Endodermal cell (in vitro differentiated cells): Measurements from ENCODE around the gene EIF4G3. TPM values are rescaled to one million over a fixed set of nuclear protein-coding genes. Genes with fewer than 3 reads are reported as not detected.
"Not testable (repeated sequence)": the region's sequence is repeated elsewhere in the genome, so short reads cannot be mapped to it uniquely, and the experiment has no call there.

Source experiments
- DNase-seq: peaks from one replicate; pipeline ENCODE4 v3.0.0-alpha.2; 2017
- H3K27ac ChIP-seq: 2 replicates; pipeline ENCODE4 v1.5.1; 2013; ENCODE audit warnings: mild to moderate bottlenecking, low read depth, low read length, moderate library complexity
- H3K27me3 ChIP-seq: 2 replicates; pipeline ENCODE4 v1.6.1; 2013; ENCODE audit warnings: mild to moderate bottlenecking, low read length, moderate library complexity; ENCODE audit not compliant: insufficient read depth, control insufficient read depth, poor library complexity, severe bottlenecking
- H3K36me3 ChIP-seq: 2 replicates; pipeline ENCODE4 v1.7.0; 2013; ENCODE audit warnings: mild to moderate bottlenecking, low read length, moderate library complexity; ENCODE audit not compliant: control insufficient read depth, insufficient read depth
- H3K4me1 ChIP-seq: one replicate; pipeline ENCODE4 v1.7.0; 2013; ENCODE audit warnings: low read length; ENCODE audit not compliant: control insufficient read depth, insufficient read depth
- H3K4me3 ChIP-seq: 2 replicates; pipeline ENCODE4 v1.5.1; 2013; ENCODE audit warnings: mild to moderate bottlenecking, low read length, moderate library complexity
- H3K9ac ChIP-seq: 2 replicates; pipeline ENCODE4 v1.6.1; 2013; ENCODE audit warnings: mild to moderate bottlenecking, low read length, moderate library complexity; ENCODE audit not compliant: poor library complexity, severe bottlenecking; ENCODE audit errors: extremely low read depth
- H3K9me3 ChIP-seq: 2 replicates; pipeline ENCODE4 v1.6.1; 2013; ENCODE audit warnings: mild to moderate bottlenecking, low read length, moderate library complexity; ENCODE audit not compliant: control insufficient read depth
- H3K27ac Mint-ChIP-seq: 2 replicates; pipeline ENCODE4 v1.8.0; 2020; ENCODE audit warnings: mixed read lengths
- H3K27me3 Mint-ChIP-seq: 2 replicates; pipeline ENCODE4 v1.8.0; 2021; ENCODE audit warnings: mild to moderate bottlenecking, mixed read lengths; ENCODE audit not compliant: insufficient read depth
- H3K36me3 Mint-ChIP-seq: 2 replicates; pipeline ENCODE4 v1.8.0; 2020; ENCODE audit warnings: low read depth, mixed read lengths
- H3K4me1 Mint-ChIP-seq: 2 replicates; pipeline ENCODE4 v1.8.0; 2020; ENCODE audit warnings: mixed read lengths
- H3K4me3 Mint-ChIP-seq: 2 replicates; pipeline ENCODE4 v1.8.0; 2020; ENCODE audit warnings: mild to moderate bottlenecking, moderate library complexity, mixed read lengths
- H3K9me3 Mint-ChIP-seq: 2 replicates; pipeline ENCODE4 v1.8.0; 2020; ENCODE audit warnings: mild to moderate bottlenecking, mixed read lengths
- CTCF ChIP-seq: fragments of 200-600 bp; sonication (generic); conservative IDR thresholded peaks from 2 replicates; pipeline ENCODE4 v1.5.0; 2021; ENCODE audit warnings: antibody characterized with exemption, mild to moderate bottlenecking
- WGBS, 2 experiments: methylation state at CpG; one replicate each; pipeline versions ENCODE4 v1.1.5 to v1.1.7; 2013; ENCODE audit warnings: missing lambda C conversion rate in 2 of 2, mixed read lengths in 1 of 2; ENCODE audit not compliant: insufficient coverage in 1 of 2, insufficient read length in 1 of 2; 5-methylcytosine and 5-hydroxymethylcytosine counted together
- total RNA-seq, 2 donors: library from RNA; stranded (reverse); fragmentation: NEBNext Ultra II Directional in 1 of 2; extraction: Animal tissue kit (Norgen Biotek cat#: 25700) in 1 of 2; gene quantifications; 2 replicates in 1 of 2; 3 replicates in 1 of 2; pipeline ENCODE4 v1.2.1, GENCODE V29; 2021

Gene EIF4G3
- total RNA-seq, 2 donors from 2014 or later = 101 to 103 TPM

DNA sequence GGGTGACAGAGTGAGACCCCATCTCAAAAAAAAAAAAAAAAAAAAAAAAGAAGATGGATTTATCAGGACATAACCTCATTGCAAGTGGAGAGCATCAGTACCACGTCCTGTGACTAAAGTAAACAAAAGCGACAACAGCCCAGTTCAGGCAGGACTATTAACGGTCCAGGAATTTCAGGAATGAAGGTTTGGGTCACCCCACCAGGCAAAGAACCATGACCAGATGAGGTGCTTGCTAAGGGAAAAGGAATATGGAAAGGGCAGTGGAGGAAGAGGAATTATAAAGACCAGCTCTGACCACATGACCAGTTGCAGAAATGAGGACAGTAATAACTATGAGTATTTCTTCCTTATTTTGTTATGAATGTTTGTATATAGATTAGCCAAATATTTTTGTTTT lies 35.4 kb upstream of the EIF4G3 start:
- no peak for DNase-seq
- no peak overlapping the region for H3K27ac ChIP-seq
- no peak overlapping the region for H3K9ac ChIP-seq
- no peaks in the 10 kb centered on the region for H3K36me3 ChIP-seq
- no peaks in the 10 kb centered on the region for H3K9me3 Mint-ChIP-seq
- H3K4me3 Mint-ChIP-seq = no peak overlapping the region
- H3K4me1 Mint-ChIP-seq = no peaks in the 10 kb centered on the region
- H3K27me3 ChIP-seq = no peaks in the 10 kb centered on the region
- no peaks in the 10 kb centered on the region for H3K4me1 ChIP-seq
- H3K36me3 Mint-ChIP-seq = no peaks in the 10 kb centered on the region
- H3K27me3 Mint-ChIP-seq = peaks cover 2% of the 10 kb centered on the region
- 52 to 73% methylated on average over 3 of the region's 3 CpGs for WGBS, 2 experiments
- H3K9me3 ChIP-seq = no peaks in the 10 kb centered on the region
- H3K4me3 ChIP-seq = no peak overlapping the region
- TF ChIP-seq CTCF = no peak
- no peak overlapping the region for H3K27ac Mint-ChIP-seq

DNA sequence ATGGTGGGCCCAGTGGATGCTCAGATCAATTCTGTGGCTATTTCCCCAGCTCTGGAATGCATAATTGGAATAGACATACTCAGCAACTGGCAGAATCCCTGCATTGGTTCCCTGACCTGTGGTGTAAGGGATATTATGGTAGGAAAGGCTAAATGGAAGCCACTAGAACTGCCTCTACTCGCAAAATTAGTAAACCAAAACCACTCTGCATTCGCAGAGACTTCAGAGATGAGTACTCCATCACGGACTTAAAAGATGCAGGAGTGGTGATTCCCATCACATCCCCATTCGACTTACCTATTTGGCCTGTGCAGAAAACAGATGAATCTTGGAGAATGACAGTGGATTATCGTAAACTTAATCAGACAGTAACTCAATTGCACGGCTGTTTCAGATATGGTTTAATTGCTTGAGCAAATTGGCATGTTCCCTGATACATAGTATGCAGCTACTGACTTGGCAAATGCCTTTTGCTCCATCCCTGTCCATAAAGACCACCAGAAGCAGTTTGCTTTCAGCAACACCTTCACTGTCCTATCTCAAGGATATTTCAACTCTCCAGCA lies 31.5 kb upstream of the EIF4G3 start:
- not testable (repeated sequence) for H3K36me3 ChIP-seq, H3K4me1 Mint-ChIP-seq, H3K4me3 ChIP-seq, H3K27ac Mint-ChIP-seq, H3K27ac ChIP-seq, H3K27me3 ChIP-seq, H3K4me3 Mint-ChIP-seq, H3K9ac ChIP-seq, H3K9me3 ChIP-seq, H3K4me1 ChIP-seq, H3K27me3 Mint-ChIP-seq, DNase-seq, H3K9me3 Mint-ChIP-seq, H3K36me3 Mint-ChIP-seq
- WGBS, 2 experiments = 84 to 95% methylated on average over 3 to 6 of the region's 6 CpGs

DNA sequence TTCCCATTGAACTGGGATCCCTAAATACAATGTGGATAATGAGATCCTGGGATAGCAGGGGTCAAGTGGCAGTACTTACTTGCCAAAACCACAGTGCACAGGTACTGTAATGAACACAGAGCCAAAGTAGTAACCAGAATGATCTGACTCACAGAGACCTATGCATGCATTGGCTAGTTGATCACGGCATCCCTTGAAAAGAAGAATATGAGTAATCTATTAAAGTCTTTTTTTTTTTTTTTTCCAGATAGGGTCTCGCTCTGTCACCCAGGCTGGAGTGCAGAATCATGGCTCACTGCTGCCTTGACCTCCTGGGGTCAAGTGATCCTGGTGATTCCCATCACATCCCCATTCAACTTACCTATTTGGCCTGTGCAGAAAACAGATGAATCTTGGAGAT lies 29.4 kb upstream of the EIF4G3 start:
- no peak overlapping the region for H3K4me3 Mint-ChIP-seq
- H3K4me1 Mint-ChIP-seq = no peaks in the 10 kb centered on the region
- Histone ChIP-seq H3K4me3 (no peak overlapping the region), H3K27me3 (no peaks in the 10 kb centered on the region), H3K9ac (no peak overlapping the region), H3K36me3 (no peaks in the 10 kb centered on the region), H3K9me3 (no peaks in the 10 kb centered on the region), H3K4me1 (no peaks in the 10 kb centered on the region), H3K27ac (no peak overlapping the region)
- no peak overlapping the region for H3K27ac Mint-ChIP-seq
- WGBS, 2 experiments = 86 to 100% methylated on average over 1 to 2 of the region's 2 CpGs
- no peaks in the 10 kb centered on the region for H3K9me3 Mint-ChIP-seq
- no peak for TF ChIP-seq CTCF
- no peaks in the 10 kb centered on the region for H3K36me3 Mint-ChIP-seq
- H3K27me3 Mint-ChIP-seq = peaks cover 2% of the 10 kb centered on the region
- DNase-seq = no peak

DNA sequence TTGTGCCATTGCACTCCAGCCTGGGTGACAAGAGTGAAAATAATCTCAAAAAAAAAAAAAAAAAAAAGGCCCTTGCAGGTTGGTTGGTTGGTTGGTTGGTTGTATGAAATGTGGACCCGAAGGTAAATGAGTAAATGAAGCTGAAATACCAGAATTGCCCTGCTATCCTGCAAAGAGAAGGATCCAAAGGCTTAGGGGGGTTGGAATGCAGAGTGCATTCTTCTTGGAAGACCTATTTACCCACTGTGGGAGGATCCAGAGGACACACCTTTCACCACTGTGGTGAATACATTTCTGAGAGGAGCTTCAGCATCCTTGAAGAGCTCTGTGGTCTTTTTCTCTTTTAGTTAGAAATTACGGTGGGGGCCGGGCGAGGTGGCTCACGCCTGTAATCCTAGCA lies 28.7 kb upstream of the EIF4G3 start:
- no peak for TF ChIP-seq CTCF
- no peaks in the 10 kb centered on the region for H3K4me1 Mint-ChIP-seq
- H3K27me3 Mint-ChIP-seq = peaks cover 2% of the 10 kb centered on the region
- H3K27me3 ChIP-seq = no peaks in the 10 kb centered on the region
- H3K9me3 ChIP-seq = no peaks in the 10 kb centered on the region
- no peaks in the 10 kb centered on the region for H3K36me3 Mint-ChIP-seq
- H3K9ac ChIP-seq = no peak overlapping the region
- H3K4me3 Mint-ChIP-seq = no peak overlapping the region
- WGBS, 2 experiments = 90 to 97% methylated on average over 4 to 5 of the region's 5 CpGs
- no peak overlapping the region for H3K4me3 ChIP-seq
- H3K36me3 ChIP-seq = no peaks in the 10 kb centered on the region
- H3K27ac ChIP-seq = no peak overlapping the region
- no peak overlapping the region for H3K27ac Mint-ChIP-seq
- H3K9me3 Mint-ChIP-seq = no peaks in the 10 kb centered on the region
- H3K4me1 ChIP-seq = no peaks in the 10 kb centered on the region
- no peak for DNase-seq
